CD14-positive monocyte (primary cell): ENCODE measurements around the gene PLCE1. TPM values are rescaled to one million over a fixed set of nuclear protein-coding genes. Genes with fewer than 3 reads are reported as not detected.

Experiments
- DNase-seq, 3 donors: peaks; one replicate each; pipeline ENCODE4 v3.0.0-alpha.2; 2011 to 2022
- H2AFZ ChIP-seq: 2 replicates; pipeline ENCODE4 v1.6.0; 2012; ENCODE audit warnings: mild to moderate bottlenecking, low read depth, low read length, inconsistent platforms; ENCODE audit not compliant: insufficient read depth, poor library complexity, severe bottlenecking
- H3K27ac ChIP-seq, 2 donors: 1 replicate in 1 of 2; 2 replicates in 1 of 2; pipeline ENCODE4 v1.5.1; 2012 to 2013; ENCODE audit warnings: low read length in 2 of 2, control low read depth in 1 of 2, inconsistent platforms in 1 of 2, low read depth in 1 of 2, mild to moderate bottlenecking in 1 of 2
- H3K27me3 ChIP-seq, 2 donors: one replicate each; pipeline versions ENCODE4 v1.6.0 to v1.6.1; 2011 to 2013; ENCODE audit warnings: low read length in 2 of 2; ENCODE audit not compliant: control insufficient read depth in 2 of 2, insufficient read depth in 2 of 2
- H3K36me3 ChIP-seq, 2 donors: replicated peaks in 1 of 2; 1 replicate in 1 of 2; 2 replicates in 1 of 2; pipeline versions ENCODE4 v1.5.1 to v1.6.1; 2012 to 2013; ENCODE audit warnings: low read length in 2 of 2, control low read depth in 1 of 2, inconsistent platforms in 1 of 2, mild to moderate bottlenecking in 1 of 2; ENCODE audit not compliant: insufficient read depth in 2 of 2, control insufficient read depth in 1 of 2
- H3K4me1 ChIP-seq, 2 donors: 1 replicate in 1 of 2; 2 replicates in 1 of 2; pipeline versions ENCODE4 v1.5.1 to v1.6.1; 2012 to 2013; ENCODE audit warnings: low read length in 2 of 2, control low read depth in 1 of 2, inconsistent platforms in 1 of 2, mild to moderate bottlenecking in 1 of 2, moderate library complexity in 1 of 2; ENCODE audit not compliant: insufficient read depth in 2 of 2, control insufficient read depth in 1 of 2
- H3K4me2 ChIP-seq: replicated peaks from 2 replicates; pipeline ENCODE3; 2012; ENCODE audit warnings: low read length, moderate library complexity, mild to moderate bottlenecking; ENCODE audit not compliant: poor library complexity, severe bottlenecking; ENCODE audit errors: extremely low read depth
- H3K4me3 ChIP-seq, 3 experiments: fragments of 200-600 bp in 1 of 3; sonication (generic) in 1 of 3; replicated peaks in 1 of 3; 1 replicate in 2 of 3; 2 replicates in 1 of 3; pipeline ENCODE4 v1.5.1; 2011 to 2013; ENCODE audit warnings: low read length in 3 of 3, mild to moderate bottlenecking in 3 of 3, control low read depth in 2 of 3, low read depth in 2 of 3, inconsistent platforms in 1 of 3, moderate library complexity in 1 of 3
- H3K79me2 ChIP-seq: 2 replicates; pipeline ENCODE4 v1.6.0; 2012; ENCODE audit warnings: mild to moderate bottlenecking, control low read depth, inconsistent platforms, low read length, moderate library complexity; ENCODE audit not compliant: insufficient read depth
- H3K9ac ChIP-seq: 2 replicates; pipeline ENCODE4 v1.6.0; 2017; ENCODE audit warnings: low read length, mild to moderate bottlenecking; ENCODE audit not compliant: insufficient read depth, poor library complexity, severe bottlenecking
- H3K9me3 ChIP-seq, 2 donors: replicated peaks in 1 of 2; 1 replicate in 1 of 2; 2 replicates in 1 of 2; pipeline versions ENCODE4 v1.5.1 to v1.6.1; 2012 to 2013; ENCODE audit warnings: low read length in 2 of 2, control low read depth in 1 of 2; ENCODE audit not compliant: control insufficient read depth in 1 of 2, insufficient read depth in 1 of 2
- H4K20me1 ChIP-seq: 2 replicates; pipeline ENCODE4 v1.6.0; 2012; ENCODE audit warnings: mild to moderate bottlenecking, low read length, control low read depth, moderate library complexity; ENCODE audit not compliant: insufficient read depth
- H3K27ac Mint-ChIP-seq, 7 donors: one replicate each; pipeline ENCODE4 v1.8.0; 2020; ENCODE audit warnings: mild to moderate bottlenecking in 7 of 7, mixed read lengths in 7 of 7, moderate library complexity in 6 of 7, inconsistent platforms in 2 of 7
- H3K27me3 Mint-ChIP-seq, 3 donors: one replicate each; pipeline ENCODE4 v1.8.0; 2021 to 2022; ENCODE audit warnings: low read depth in 3 of 3, mild to moderate bottlenecking in 3 of 3, mixed read lengths in 3 of 3, moderate library complexity in 3 of 3, inconsistent platforms in 1 of 3
- H3K36me3 Mint-ChIP-seq, 2 donors: one replicate each; pipeline ENCODE4 v1.8.0; 2020; ENCODE audit warnings: mixed read lengths in 2 of 2, inconsistent platforms in 1 of 2, mild to moderate bottlenecking in 1 of 2
- H3K4me1 Mint-ChIP-seq: one replicate; pipeline ENCODE4 v1.8.0; 2020; ENCODE audit warnings: mild to moderate bottlenecking, mixed read lengths
- H3K4me3 Mint-ChIP-seq, 2 donors: one replicate each; pipeline ENCODE4 v1.8.0; 2020; ENCODE audit warnings: mild to moderate bottlenecking in 2 of 2, mixed read lengths in 2 of 2, moderate library complexity in 1 of 2
- H3K9me3 Mint-ChIP-seq, 7 donors: one replicate each; pipeline ENCODE4 v1.8.0; 2020 to 2022; ENCODE audit warnings: mixed read lengths in 7 of 7, mild to moderate bottlenecking in 6 of 7, moderate library complexity in 6 of 7, inconsistent platforms in 2 of 7
- CTCF ChIP-seq: fragments of 200-600 bp; IDR thresholded peaks from one replicate; pipeline ENCODE4 v1.8.0; 2022; ENCODE audit warnings: antibody characterized with exemption, mild to moderate bottlenecking
- WGBS: methylation state at CpG from one replicate; pipeline ENCODE4 v1.1.5; 2013; ENCODE audit warnings: missing lambda C conversion rate; ENCODE audit not compliant: insufficient coverage; 5-methylcytosine and 5-hydroxymethylcytosine counted together
- intact Hi-C, 2 donors: fragments of 100-400 bp; cut with micrococcal nuclease; formaldehyde crosslinking; loops; one replicate each; pipeline versions ENCODE4 v1.15.0 to v1.15.1; 2023
- polyA plus RNA-seq, 3 donors: library from polyadenylated mRNA; depleted of rRNA in 1 of 3; unstranded in 2 of 3; stranded (reverse) in 1 of 3; fragments of 300-500 nt in 2 of 3; fragments of >200 nt in 1 of 3; fragmentation: Illumina TruSeq in 2 of 3; gene quantifications; 1 replicate in 2 of 3; 2 replicates in 1 of 3; pipeline ENCODE4 v1.2.3, GENCODE V29; 2012 to 2021

PLCE1 gene
- polyA plus RNA-seq, 3 donors: 0.02 TPM; not detected in 1

GRCh38 chr10:94016727-94017714 is 23.3 kb downstream of the PLCE1 start:
- Histone ChIP-seq H3K4me2 (no peak overlapping the region), H3K36me3 (no peaks in the 10 kb centered on the region), H2AFZ (no peak overlapping the region), H3K79me2 (no peaks in the 10 kb centered on the region), H3K27ac (no peak overlapping the region), H3K27me3 (no peaks in the 10 kb centered on the region), H3K9ac (no peak overlapping the region), H4K20me1 (no peaks in the 10 kb centered on the region), H3K9me3 (no peaks in the 10 kb centered on the region), H3K4me1 (no peaks in the 10 kb centered on the region), H3K4me3 (no peak overlapping the region)
- no CpG with 5 or more reads among the region's 3 CpGs for WGBS
- DNase-seq: no peak
- Mint-ChIP-seq H3K27ac (no peak overlapping the region), H3K4me1 (no peaks in the 10 kb centered on the region), H3K27me3 (peaks cover 0 to 8% (median 0%) of the 10 kb centered on the region in 3 donors), H3K9me3 (peaks cover 0 to 4% (median 0%) of the 10 kb centered on the region in 7 donors), H3K36me3 (no peaks in the 10 kb centered on the region), H3K4me3 (no peak overlapping the region)
- TF ChIP-seq CTCF: no peak
- intact Hi-C loops: no loop called here

- Mint-ChIP-seq H3K9me3 (peaks cover 0 to 2% (median 0%) of the 10 kb centered on the region in 7 donors), H3K4me3 (no peak overlapping the region), H3K4me1 (no peaks in the 10 kb centered on the region), H3K27ac (no peak overlapping the region), H3K27me3 (peaks cover 0 to 8% (median 2%) of the 10 kb centered on the region in 3 donors), H3K36me3 (no peaks in the 10 kb centered on the region)
- intact Hi-C loops: no loop called here
- H3K36me3 ChIP-seq: no peaks in the 10 kb centered on the region
- DNase-seq: no peak
- no peak overlapping the region for H3K9ac ChIP-seq
- no peak overlapping the region for H3K4me2 ChIP-seq
- no peaks in the 10 kb centered on the region for H3K4me1 ChIP-seq
- H4K20me1 ChIP-seq: no peaks in the 10 kb centered on the region
- no peaks in the 10 kb centered on the region for H3K79me2 ChIP-seq
- no peaks in the 10 kb centered on the region for H3K9me3 ChIP-seq
- no peak for TF ChIP-seq CTCF
- WGBS: no CpG with 5 or more reads among the region's 3 CpGs
- H3K27ac ChIP-seq: no peak overlapping the region
- H2AFZ ChIP-seq: no peak overlapping the region
- H3K4me3 ChIP-seq: no peak overlapping the region
- H3K27me3 ChIP-seq: no peaks in the 10 kb centered on the region
Measured at GRCh38 chr10:94018107-94018506, 24.4 kb downstream of the PLCE1 start.
